B cell (primary cell): ENCODE results near the gene TRAPPC14. TPM values are rescaled to one million over a fixed set of nuclear protein-coding genes. Genes with fewer than 3 reads are reported as not detected.

Experiments
- ATAC-seq: fragments of 200-7000 bp; cut with Tn5 transposase; one replicate; pipeline ENCODE4 v1.10.0; 2021; ENCODE audit warnings: low read depth, mild to moderate bottlenecking, moderate number of reproducible peaks, moderate library complexity
- CTCF ChIA-PET: fragments of 350-600 bp; sonication (Branson Sonifier 250); formaldehyde crosslinking; loops from one replicate; lab custom pipeline; 2021; ENCODE audit warnings: antibody characterized with exemption, inconsistent platforms; lab: Charles Lee
- POLR2A ChIA-PET: fragments of 350-600 bp; sonication (Branson Sonifier 250); formaldehyde crosslinking; loops from one replicate; lab custom pipeline; 2021; ENCODE audit warnings: antibody characterized with exemption; lab: Charles Lee
- DNase-seq: peaks from one replicate; pipeline ENCODE4 v3.0.0; 2013
- H2AFZ ChIP-seq: 2 replicates; pipeline ENCODE4 v1.6.1; 2012; ENCODE audit warnings: mild to moderate bottlenecking, low read depth, low read length; ENCODE audit not compliant: insufficient read depth, poor library complexity, severe bottlenecking
- H3K27ac ChIP-seq, 2 donors: 1 replicate in 1 of 2; 2 replicates in 1 of 2; pipeline ENCODE4 v1.5.1; 2012 to 2013; ENCODE audit warnings: low read length in 2 of 2, mild to moderate bottlenecking in 2 of 2, moderate library complexity in 1 of 2
- H3K27me3 ChIP-seq, 4 experiments: fragments of 200-600 bp in 1 of 4; sonication (generic) in 1 of 4; replicated peaks in 1 of 4; 1 replicate in 2 of 4; 2 replicates in 2 of 4; pipeline versions ENCODE4 v1.6.1 to v1.7.0; 2013 to 2016; ENCODE audit warnings: low read length in 3 of 4, mild to moderate bottlenecking in 2 of 4, mixed read lengths in 1 of 4, moderate library complexity in 1 of 4; ENCODE audit not compliant: insufficient read depth in 4 of 4, control insufficient read depth in 3 of 4; ENCODE audit errors: control extremely low read depth in 1 of 4
- H3K36me3 ChIP-seq, 2 experiments: replicated peaks in 1 of 2; 1 replicate in 1 of 2; 2 replicates in 1 of 2; pipeline versions ENCODE4 v1.6.1 to v1.7.1; 2013; ENCODE audit warnings: low read length in 1 of 2; ENCODE audit not compliant: insufficient read depth in 2 of 2, control insufficient read depth in 1 of 2; ENCODE audit errors: control extremely low read depth in 1 of 2, extremely low read depth in 1 of 2
- H3K4me1 ChIP-seq, 2 donors: fragments of 200-600 bp in 1 of 2; sonication (generic) in 1 of 2; 1 replicate in 1 of 2; 2 replicates in 1 of 2; pipeline versions ENCODE4 v1.5.1 to v1.6.1; 2013 to 2017; ENCODE audit warnings: low read length in 2 of 2; ENCODE audit not compliant: control insufficient read depth in 2 of 2, insufficient read depth in 2 of 2
- H3K4me2 ChIP-seq: replicated peaks from 2 replicates; pipeline ENCODE3; 2012; ENCODE audit warnings: mild to moderate bottlenecking, low read depth, low read length; ENCODE audit not compliant: poor library complexity, severe bottlenecking
- H3K4me3 ChIP-seq, 5 experiments: fragments of 200-600 bp in 1 of 5; sonication (generic) in 1 of 5; 1 replicate in 3 of 5; 2 replicates in 2 of 5; pipeline versions ENCODE4 v1.5.1 to v1.7.0; 2011 to 2016; ENCODE audit warnings: low read length in 4 of 5, mild to moderate bottlenecking in 4 of 5, low read depth in 2 of 5, control low read depth in 1 of 5, moderate library complexity in 1 of 5; ENCODE audit not compliant: insufficient read depth in 1 of 5; ENCODE audit errors: control extremely low read depth in 1 of 5, extremely low read depth in 1 of 5
- H3K79me2 ChIP-seq: fragments of 200-600 bp; sonication (generic); one replicate; pipeline ENCODE4 v1.6.0; 2016; ENCODE audit warnings: low read length; ENCODE audit not compliant: control insufficient read depth, insufficient read depth
- H3K9ac ChIP-seq: fragments of 200-600 bp; sonication (generic); 2 replicates; pipeline ENCODE4 v1.6.1; 2017; ENCODE audit warnings: mild to moderate bottlenecking, low read length, moderate library complexity
- H3K9me3 ChIP-seq, 3 donors: one replicate each; pipeline versions ENCODE4 v1.6.1 to v1.7.1; 2013; ENCODE audit warnings: low read length in 2 of 3; ENCODE audit not compliant: control insufficient read depth in 2 of 3, insufficient read depth in 1 of 3; ENCODE audit errors: control extremely low read depth in 1 of 3
- H4K20me1 ChIP-seq: 2 replicates; pipeline ENCODE4 v1.6.0; 2012; ENCODE audit warnings: mild to moderate bottlenecking, low read length; ENCODE audit not compliant: insufficient read depth, control insufficient read depth, poor library complexity, severe bottlenecking
- H3K27ac Mint-ChIP-seq: one replicate; pipeline ENCODE4 v1.8.0; 2021; ENCODE audit warnings: mixed read lengths
- H3K27me3 Mint-ChIP-seq: one replicate; pipeline ENCODE4 v1.8.0; 2021; ENCODE audit warnings: mixed read lengths
- H3K4me1 Mint-ChIP-seq: one replicate; pipeline ENCODE4 v1.8.0; 2021; ENCODE audit warnings: mixed read lengths
- H3K4me3 Mint-ChIP-seq: one replicate; pipeline ENCODE4 v1.8.0; 2021; ENCODE audit warnings: mixed read lengths
- H3K9me3 Mint-ChIP-seq: one replicate; pipeline ENCODE4 v1.8.0; 2022; ENCODE audit warnings: mixed read lengths; ENCODE audit not compliant: insufficient read depth
- EZH2 ChIP-seq: IDR thresholded peaks from 2 replicates; pipeline ENCODE4 v1.6.1; 2012; ENCODE audit warnings: borderline replicate concordance, low read depth, mild to moderate bottlenecking, moderate library complexity, low read length; ENCODE audit not compliant: insufficient read depth, poor library complexity, severe bottlenecking
- WGBS: methylation state at CpG from one replicate; pipeline ENCODE4 v1.1.5; 2013; ENCODE audit warnings: missing lambda C conversion rate; ENCODE audit not compliant: insufficient coverage; 5-methylcytosine and 5-hydroxymethylcytosine counted together
- intact Hi-C: fragments of 100-400 bp; cut with micrococcal nuclease; formaldehyde crosslinking; loops from one replicate; pipeline ENCODE4 v1.10.0; 2022
- polyA plus RNA-seq: library from polyadenylated mRNA; depleted of rRNA; stranded (reverse); fragments of >200 nt; gene quantifications from 2 replicates; pipeline ENCODE4 v1.2.3, GENCODE V29; 2012
- total RNA-seq, 2 donors: library from RNA; stranded (reverse); fragments of 120-200 nt in 1 of 2; gene quantifications; 1 replicate in 1 of 2; 2 replicates in 1 of 2; pipeline versions ENCODE4 v1.2.3 to v1.2.4, GENCODE V29; 2013 to 2022
- TF ChIP-seq, protein P1 (sequence below): fragments of 200-600 bp; IDR thresholded peaks from one replicate; pipeline ENCODE4 v1.8.0; 2022; ENCODE audit warnings: antibody characterized with exemption, mild to moderate bottlenecking

Gene TRAPPC14
- total and polyA plus RNA-seq, 2 donors (not counting 1 experiment from before 2014, with no cell fraction given), result 64.8 to 71.2 TPM

DNA sequence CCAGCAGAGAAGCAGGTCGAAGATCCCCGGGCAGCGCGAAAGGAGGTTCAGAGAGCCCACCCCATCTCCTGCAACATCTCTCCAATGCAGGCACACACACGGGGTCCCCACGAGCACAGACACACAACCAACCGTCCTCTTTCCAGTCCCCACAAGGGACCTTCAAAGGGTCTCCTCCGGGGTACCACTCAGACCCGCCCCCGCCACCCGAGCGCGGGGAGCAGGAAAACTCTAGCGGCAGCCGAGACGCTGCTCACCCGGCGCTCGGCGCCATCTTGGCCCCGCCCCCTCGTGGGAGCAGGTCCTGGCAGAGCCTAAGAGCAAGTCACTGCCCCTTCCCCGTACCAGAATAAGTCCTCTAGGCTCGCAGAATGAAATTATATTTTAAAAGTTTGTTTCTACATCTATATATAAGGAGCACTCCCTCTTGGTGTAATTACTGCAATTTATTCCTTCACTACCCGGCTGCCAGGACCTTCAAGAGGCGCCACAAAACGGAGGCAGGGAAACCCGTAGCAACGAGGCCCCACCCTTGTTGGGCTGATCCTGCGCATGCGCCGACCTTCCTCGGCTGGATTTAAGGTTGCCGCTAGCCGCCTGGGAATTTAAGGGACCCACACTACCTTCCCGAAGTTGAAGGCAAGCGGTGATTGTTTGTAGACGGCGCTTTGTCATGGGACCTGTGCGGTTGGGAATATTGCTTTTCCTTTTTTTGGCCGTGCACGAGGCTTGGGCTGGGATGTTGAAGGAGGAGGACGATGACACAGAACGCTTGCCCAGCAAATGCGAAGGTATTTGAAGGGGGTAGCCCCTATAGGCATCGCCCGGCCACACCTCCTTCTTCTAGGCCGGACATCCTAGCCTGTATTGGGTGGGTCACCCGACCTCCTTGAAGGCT is 39.2 kb downstream of the TRAPPC14 start, which contains the start of the genes CNPY4 and TAF6:
TSS of gene CNPY4 (plus strand) at position 563 of the 898 bp plus-strand sequence. CDS start at position 674, 111 bp downstream.
TSS of gene TAF6 (minus strand) at position 287 of the 898 bp plus-strand sequence. CDS start 5,149 bp downstream, outside the sequence.
- peaks cover 30% of the 10 kb centered on the region for H3K4me1 Mint-ChIP-seq
- no peaks in the 10 kb centered on the region for H3K9me3 ChIP-seq
- H3K9ac ChIP-seq, result peak within 1 kb of the TSS; percentile 93
- peak; percentile 97 for DNase-seq
- no peaks in the 10 kb centered on the region for H4K20me1 ChIP-seq
- under 1% methylated on average over 36 of the region's 49 CpGs for WGBS
- ChIA-PET CTCF (interaction anchor here (1.0 to 2.2 kb wide), 3 partner anchors 11 to 18 kb away, joined by 3 to 8 read pairs (median 6); partner anchors contain the start of genes AP4M1 and MCM7), POLR2A (interaction anchor here (0.7 to 2.9 kb wide), 2 partner anchors 18 to 27 kb away, joined by 3 to 14 read pairs; partner anchors contain the start of genes AP4M1 and MCM7)
- H3K4me3 ChIP-seq, result peak within 1 kb of the TSS; percentile 67 to 94 (median 92)
- peak; percentile 85 for ATAC-seq
- H2AFZ ChIP-seq, result peak within 1 kb of the TSS; percentile 96
- H3K27me3 Mint-ChIP-seq, result no peaks in the 10 kb centered on the region
- intact Hi-C loops, result loop anchor here (1.0 kb wide), 3 partner anchors 8 to 37 kb away; partner anchors contain the start of genes AP4M1 and MCM7
- H3K27ac ChIP-seq, result peak within 1 kb of the TSS; percentile 93 to 97
- TF ChIP-seq EZH2, result no peak
- TF ChIP-seq, protein P1, sequence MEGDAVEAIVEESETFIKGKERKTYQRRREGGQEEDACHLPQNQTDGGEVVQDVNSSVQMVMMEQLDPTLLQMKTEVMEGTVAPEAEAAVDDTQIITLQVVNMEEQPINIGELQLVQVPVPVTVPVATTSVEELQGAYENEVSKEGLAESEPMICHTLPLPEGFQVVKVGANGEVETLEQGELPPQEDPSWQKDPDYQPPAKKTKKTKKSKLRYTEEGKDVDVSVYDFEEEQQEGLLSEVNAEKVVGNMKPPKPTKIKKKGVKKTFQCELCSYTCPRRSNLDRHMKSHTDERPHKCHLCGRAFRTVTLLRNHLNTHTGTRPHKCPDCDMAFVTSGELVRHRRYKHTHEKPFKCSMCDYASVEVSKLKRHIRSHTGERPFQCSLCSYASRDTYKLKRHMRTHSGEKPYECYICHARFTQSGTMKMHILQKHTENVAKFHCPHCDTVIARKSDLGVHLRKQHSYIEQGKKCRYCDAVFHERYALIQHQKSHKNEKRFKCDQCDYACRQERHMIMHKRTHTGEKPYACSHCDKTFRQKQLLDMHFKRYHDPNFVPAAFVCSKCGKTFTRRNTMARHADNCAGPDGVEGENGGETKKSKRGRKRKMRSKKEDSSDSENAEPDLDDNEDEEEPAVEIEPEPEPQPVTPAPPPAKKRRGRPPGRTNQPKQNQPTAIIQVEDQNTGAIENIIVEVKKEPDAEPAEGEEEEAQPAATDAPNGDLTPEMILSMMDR, result peak; percentile 14
- no peaks in the 10 kb centered on the region for H3K27me3 ChIP-seq
- peaks cover 26% of the 10 kb centered on the region for H3K79me2 ChIP-seq
- peak within 1 kb of the TSS; percentile 97 for H3K4me2 ChIP-seq
- peak within 1 kb of the TSS; percentile 95 for H3K27ac Mint-ChIP-seq
- H3K9me3 Mint-ChIP-seq, result no peaks in the 10 kb centered on the region
- peaks cover 14 to 21% of the 10 kb centered on the region in 2 donors for H3K4me1 ChIP-seq
- peak within 1 kb of the TSS; percentile 98 for H3K4me3 Mint-ChIP-seq
- H3K36me3 ChIP-seq, result no peaks in the 10 kb centered on the region
